Measurements from ENCODE around the gene BAAT.

Gene BAAT

GRCh38 chr9:101315112-101315450 is 69.7 kb downstream of the BAAT start:
- DNase-seq (ENCODE audit: insufficient read length, low spot score) (no peak), FAIRE-seq (no peak)
- TF ChIP-seq POU2F2 (IDR thresholded peaks at IDR 0.05; ENCODE audit: low read depth, low read length) (no peak), SPI1 (IDR thresholded peaks at IDR 0.05; ENCODE audit: low read depth, low read length) (no peak), PAX5 (IDR thresholded peaks at IDR 0.05; ENCODE audit: insufficient read depth, low read length, severe bottlenecking) (no peak), POLR2A (IDR thresholded peaks at IDR 0.05; ENCODE audit: low read depth, low read length) (no peak), TAF1 (IDR thresholded peaks at IDR 0.05; ENCODE audit: low read depth, low read length) (no peak), POLR2AphosphoS5 (IDR thresholded peaks at IDR 0.05; ENCODE audit: low read depth, low read length) (no peak)

DNA sequence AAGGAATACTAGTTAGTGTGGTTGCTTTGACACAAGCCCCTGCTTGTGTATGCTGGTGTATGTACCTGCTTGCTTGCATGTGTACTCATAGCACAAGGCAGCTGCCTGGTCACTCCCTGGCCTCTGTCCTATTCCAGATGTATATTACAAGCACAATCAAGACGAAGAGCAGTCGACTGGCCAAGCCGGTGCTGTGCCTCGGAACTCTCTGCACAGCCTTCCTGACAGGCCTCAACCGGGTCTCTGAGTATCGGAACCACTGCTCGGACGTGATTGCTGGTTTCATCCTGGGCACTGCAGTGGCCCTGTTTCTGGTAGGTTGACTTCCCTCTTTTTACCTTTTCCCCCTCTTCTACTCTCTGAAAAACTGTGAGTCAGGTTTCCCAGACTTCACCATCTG is 72.1 kb downstream of the BAAT start:
- no peak for DNase-seq (ENCODE audit: insufficient read length, low spot score)
- no peak for FAIRE-seq
- TF ChIP-seq POU2F2 (IDR thresholded peaks at IDR 0.05; ENCODE audit: low read depth, low read length) (no peak), PAX5 (IDR thresholded peaks at IDR 0.05; ENCODE audit: insufficient read depth, low read length, severe bottlenecking) (no peak), POLR2AphosphoS5 (IDR thresholded peaks at IDR 0.05; ENCODE audit: low read depth, low read length) (no peak), TAF1 (IDR thresholded peaks at IDR 0.05; ENCODE audit: low read depth, low read length) (no peak), SPI1 (IDR thresholded peaks at IDR 0.05; ENCODE audit: low read depth, low read length) (no peak), POLR2A (IDR thresholded peaks at IDR 0.05; ENCODE audit: low read depth, low read length) (no peak)

GRCh38 chr9:101311758-101312420 is 72.9 kb downstream of the BAAT start:
- FAIRE-seq (peak; percentile 83), DNase-seq (ENCODE audit: insufficient read length, low spot score) (peak; percentile 7)
- TF ChIP-seq POU2F2 (IDR thresholded peaks at IDR 0.05; ENCODE audit: low read depth, low read length) = no peak
- no peak for TF ChIP-seq PAX5 (IDR thresholded peaks at IDR 0.05; ENCODE audit: insufficient read depth, low read length, severe bottlenecking)
- TF ChIP-seq POLR2AphosphoS5 (IDR thresholded peaks at IDR 0.05; ENCODE audit: low read depth, low read length) = no peak
- TF ChIP-seq TAF1 (IDR thresholded peaks at IDR 0.05; ENCODE audit: low read depth, low read length) = no peak
- TF ChIP-seq POLR2A (IDR thresholded peaks at IDR 0.05; ENCODE audit: low read depth, low read length) = no peak
- TF ChIP-seq SPI1 (IDR thresholded peaks at IDR 0.05; ENCODE audit: low read depth, low read length) = no peak

- DNase-seq (ENCODE audit: insufficient read length, low spot score) (no peak), FAIRE-seq (no peak)
- TF ChIP-seq POLR2A (IDR thresholded peaks at IDR 0.05; ENCODE audit: low read depth, low read length) (no peak), PAX5 (IDR thresholded peaks at IDR 0.05; ENCODE audit: insufficient read depth, low read length, severe bottlenecking) (no peak), POLR2AphosphoS5 (IDR thresholded peaks at IDR 0.05; ENCODE audit: low read depth, low read length) (no peak), SPI1 (IDR thresholded peaks at IDR 0.05; ENCODE audit: low read depth, low read length) (no peak), TAF1 (IDR thresholded peaks at IDR 0.05; ENCODE audit: low read depth, low read length) (no peak), POU2F2 (IDR thresholded peaks at IDR 0.05; ENCODE audit: low read depth, low read length) (no peak)
These were observed 73.6 kb downstream of the BAAT start for GRCh38 chr9:101311191-101311590.
